ENCODE data around the gene IFNL2.

GRCh38 chr19:39264306-39265290, 3.6 kb upstream of the IFNL2 start:
- TF ChIP-seq CTCF (IDR thresholded peaks at IDR 0.05) (no peak), POLR2A (IDR thresholded peaks at IDR 0.05) (no peak)

Measured in uterus (tissue), 2 donors.